ENCODE data around the gene KRI1. TPM values are rescaled to one million over a fixed set of nuclear protein-coding genes. Genes with fewer than 3 reads are reported as not detected.
A peak's percentile ranks its signal among the peaks of the same experiment; 100 is the strongest.

Gene KRI1
- total RNA-seq, 1 donor from 2014 or later = 14.5 TPM

DNA sequence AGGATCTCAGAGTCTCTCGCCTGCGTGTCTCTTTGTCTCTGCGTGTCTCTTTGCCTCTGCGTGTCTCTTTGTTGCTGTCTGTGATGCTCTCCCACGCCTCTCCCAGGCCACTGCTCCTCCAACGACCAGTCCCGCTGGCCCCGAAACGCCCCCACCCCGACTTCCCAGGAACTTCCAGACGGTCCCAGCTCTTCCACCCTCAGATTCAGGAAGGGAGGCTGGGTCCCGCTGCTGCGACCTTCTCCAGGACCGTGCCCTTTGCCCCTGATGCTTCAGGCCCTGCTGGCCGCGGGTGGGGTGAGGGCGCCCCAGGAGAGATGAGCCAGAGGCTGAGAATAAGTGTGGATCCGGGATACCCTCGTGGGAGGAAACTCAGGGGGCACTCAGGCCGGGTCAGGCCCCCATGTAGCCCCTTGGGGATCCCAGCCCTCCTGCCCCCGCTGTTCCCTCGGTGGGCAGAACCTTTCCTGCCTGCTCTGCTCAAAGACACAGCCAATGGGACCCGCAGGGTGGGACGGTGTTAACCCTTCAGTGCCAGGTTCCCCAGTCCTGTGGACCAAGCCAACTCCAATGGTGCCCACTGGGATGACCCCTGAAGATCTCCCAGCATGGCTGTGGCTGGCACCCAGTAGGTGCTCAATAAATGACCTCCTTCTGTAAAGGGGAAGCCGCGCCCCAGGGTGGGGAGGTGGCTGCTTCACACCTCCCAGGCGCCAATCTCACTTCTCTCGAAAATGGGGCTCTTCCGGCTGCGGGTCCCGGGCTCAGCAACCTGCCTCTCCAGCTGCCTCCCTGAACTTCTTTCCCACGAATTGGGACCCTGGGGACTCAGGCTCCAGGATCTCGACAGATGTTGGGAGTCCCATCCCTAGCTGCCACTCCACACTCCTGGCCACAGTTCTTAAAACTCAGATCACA lies 47.1 kb downstream of the KRI1 start:
- no peak for DNase-seq (ENCODE audit: low read depth)

DNA sequence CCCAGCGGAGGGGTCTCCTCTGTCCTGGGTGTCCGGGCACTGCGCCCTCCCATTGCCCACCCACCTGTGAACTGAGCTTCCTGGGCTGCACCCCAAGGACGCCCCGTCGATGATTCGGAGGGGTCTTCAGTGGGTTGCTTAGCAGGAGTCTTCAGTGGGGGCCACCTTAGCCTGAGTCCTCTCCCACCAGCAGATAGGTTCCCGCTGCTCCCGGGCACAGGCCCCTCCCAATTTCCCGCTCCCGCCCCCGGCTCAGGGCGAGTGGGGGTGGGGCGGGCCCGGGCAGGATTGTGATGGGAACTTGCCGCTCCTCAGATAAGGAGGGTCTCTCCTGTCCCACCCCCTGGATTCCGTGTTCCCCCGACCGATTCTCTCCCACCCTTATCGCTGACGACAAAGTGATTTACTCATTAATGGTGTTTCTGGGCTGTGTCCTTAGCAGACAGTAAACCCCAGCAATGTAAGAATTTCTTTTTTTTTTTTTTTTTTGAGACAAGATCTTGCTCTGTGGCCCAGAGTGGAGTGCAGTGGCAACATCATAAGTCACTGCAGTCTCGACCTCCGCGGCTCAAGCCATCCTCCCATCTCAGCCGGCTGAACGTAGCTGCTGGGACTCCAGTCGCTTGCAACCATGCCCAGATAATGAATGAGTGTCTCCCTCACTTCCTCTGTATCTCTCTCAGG lies 47.9 kb downstream of the KRI1 start:
- DNase-seq (ENCODE audit: low read depth) = no peak

DNA sequence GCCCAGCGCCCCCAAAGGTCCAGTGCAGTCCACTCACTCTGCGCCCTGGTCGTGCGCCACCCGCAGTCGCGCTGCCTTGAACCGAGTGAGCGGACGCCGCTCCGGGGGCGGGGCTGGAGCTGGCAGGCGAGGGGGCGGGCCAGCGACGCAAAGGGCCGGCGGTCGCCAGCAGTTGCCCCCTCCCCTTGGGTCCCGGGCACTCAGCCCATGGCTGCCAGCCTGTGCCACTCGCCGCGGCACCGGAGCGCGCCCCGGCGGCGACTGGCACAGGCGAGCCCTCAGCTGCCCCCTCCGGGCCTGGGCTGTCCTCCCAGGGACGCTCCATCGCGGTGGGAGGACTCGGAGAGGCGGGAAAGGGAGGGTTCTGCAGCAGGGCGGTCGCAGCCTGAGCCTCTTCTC lies 48.5 kb downstream of the KRI1 start, which contains the start of gene S1PR5:
Gene S1PR5 (minus strand): TSS at position 87 of the 399 bp plus-strand sequence. CDS start 2,436 bp downstream, outside the sequence.
- DNase-seq (ENCODE audit: low read depth) = no peak

DNA sequence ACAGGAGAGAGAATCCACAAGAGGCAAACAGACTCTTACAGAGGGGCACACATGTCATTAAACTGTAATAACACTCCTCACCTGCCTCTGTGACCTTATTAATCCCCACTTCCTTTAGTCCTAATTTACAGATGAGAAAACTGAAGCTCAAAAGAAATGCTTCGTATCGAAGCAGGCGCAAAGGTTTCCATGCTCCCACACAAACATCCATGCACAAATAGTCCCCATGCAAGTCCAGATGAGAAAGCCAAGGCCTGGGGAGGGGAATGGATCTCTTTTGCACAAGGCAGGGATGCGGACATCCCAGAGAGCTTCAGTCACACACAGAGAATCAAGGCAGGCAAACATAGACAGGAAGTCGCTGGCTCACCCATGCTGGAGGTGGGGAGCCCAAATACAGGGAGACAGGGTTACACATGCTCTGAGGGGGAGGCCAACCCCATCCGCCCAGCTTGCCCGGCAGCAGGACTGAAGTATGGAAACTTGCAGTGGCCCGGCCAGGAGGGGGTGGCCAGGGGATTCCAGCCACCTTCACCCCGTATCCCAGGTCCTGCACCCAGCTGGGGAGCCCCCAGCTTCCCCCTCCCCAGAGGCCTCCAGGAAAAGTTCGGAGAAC lies 49.0 kb downstream of the KRI1 start:
- DNase-seq (ENCODE audit: low read depth) = no peak

DNA sequence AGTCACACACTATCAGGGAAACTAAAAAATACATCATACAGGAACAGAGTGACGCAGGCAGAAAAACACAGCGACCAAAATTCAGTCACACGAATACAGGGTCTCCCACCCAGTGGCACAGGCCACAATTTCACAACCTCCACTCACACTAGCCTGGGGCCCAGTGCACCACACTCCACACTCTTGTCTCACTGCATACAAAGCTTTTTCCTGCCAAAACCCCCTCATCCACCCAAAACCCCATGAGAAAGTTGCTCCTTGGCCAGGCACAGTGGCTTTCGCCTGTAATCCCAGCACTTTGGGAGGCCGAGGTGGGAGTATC lies 49.8 kb downstream of the KRI1 start:
- no peak for DNase-seq (ENCODE audit: low read depth)

DNA sequence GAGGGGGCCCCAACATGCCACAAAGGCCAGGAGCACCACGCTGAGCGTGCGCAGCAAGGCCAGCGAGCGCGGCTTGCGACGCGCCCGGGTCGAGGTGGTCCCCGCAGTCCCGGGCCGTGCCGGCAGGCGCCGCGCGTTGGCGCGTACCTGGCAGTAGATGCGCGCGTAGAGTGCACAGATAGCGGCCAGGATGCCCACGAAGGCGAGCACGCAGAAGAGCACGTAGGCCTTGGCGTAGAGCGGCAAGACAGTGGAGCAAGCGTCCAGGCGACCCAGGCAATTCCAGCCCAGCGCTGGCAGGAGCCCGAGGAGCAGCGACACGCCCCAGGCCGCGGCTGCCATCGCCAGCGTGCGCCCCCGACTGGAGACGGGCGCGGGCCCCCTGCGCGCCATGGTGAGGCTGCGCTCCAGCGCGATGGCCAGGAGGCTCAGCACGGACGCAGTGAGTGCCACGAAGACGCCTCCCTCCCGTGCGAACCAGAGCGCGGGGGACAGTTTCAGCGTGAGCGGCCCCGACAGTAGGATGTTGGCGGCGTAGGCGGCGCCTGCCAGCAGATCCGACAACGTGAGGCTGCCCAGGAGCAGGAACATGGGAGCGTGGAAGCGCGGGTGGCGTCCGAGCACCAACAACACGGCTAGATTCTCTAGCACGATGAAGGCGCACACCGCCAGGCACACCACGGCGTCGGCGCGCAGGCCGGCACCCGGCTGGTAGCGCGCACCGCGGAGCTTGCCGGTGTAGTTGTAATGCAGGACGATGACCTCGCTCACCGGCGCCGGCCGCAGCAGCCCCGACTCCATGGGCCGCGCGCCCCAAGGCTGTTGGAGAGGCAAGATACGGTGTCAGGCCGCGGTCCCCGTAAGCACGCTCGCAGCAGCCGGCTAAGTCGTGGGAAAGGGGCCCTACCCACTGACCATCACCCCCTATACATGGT lies 51.3 kb downstream of the KRI1 start:
- DNase-seq (ENCODE audit: low read depth) = no peak

DNA sequence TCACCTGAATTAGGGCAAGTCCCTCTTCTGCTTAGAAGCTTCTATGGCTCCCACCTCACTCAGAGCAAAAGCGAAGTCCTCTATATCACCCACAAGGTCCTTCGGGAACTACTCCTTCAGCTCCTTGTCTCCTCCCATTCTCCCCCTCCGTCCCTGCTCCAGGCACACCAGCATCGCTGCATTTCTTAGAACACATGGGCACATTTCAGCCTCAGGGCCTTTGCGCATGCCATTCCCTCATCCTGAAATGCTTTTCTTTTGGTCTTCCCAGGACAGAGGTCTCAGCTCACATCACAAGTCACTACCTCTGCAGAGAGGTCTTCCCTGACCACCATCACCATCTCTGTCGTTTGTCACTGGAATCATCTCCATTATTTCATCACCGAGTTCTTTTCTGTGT lies 52.6 kb downstream of the KRI1 start:
- DNase-seq (ENCODE audit: low read depth) = no peak

DNA sequence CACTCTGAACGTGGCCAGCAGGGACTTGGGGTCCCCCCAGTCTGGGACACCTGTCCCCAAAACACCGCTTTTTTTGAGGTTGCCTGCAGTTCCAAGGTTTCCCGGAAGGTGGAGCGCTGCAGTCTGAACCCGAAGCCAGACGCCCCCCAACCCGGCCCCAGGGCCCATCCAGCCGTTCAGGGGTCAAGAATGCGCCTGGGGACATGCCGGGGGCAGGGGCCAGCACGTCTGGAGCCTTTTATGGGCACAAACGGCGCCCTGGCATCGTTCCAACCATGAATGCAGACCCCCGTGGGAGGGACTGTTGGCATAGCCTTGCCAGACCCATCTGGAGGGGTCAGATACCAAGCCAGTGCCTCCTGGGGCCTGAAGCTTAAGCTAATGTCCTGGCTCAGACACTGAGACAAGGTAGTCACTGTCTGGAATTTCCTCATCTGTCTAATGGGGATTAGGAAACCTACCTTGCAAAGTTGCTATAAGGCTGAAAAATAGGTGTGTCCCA lies 55.5 kb downstream of the KRI1 start:
- DNase-seq (ENCODE audit: low read depth) = no peak

DNA sequence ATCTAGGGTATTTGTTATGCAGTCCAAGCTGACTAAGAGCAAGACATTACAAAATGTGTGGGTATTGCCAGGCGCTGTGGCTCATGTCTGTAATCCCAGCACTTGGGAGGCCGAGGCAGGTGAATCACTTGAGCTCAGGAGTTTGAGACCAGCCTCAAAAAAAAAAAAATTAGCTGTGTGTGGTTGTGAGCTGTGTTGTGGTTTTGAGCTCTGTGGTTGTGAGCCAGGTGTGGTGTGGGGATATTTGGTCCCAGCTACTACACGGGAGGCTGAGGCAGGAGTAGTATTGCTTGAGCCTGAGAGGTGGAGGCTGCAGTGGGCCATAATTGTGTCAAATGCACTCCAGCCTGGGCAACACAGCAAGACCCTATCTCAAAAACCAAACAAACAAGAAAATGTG lies 57.1 kb downstream of the KRI1 start:
- DNase-seq (ENCODE audit: low read depth) = no peak

DNA sequence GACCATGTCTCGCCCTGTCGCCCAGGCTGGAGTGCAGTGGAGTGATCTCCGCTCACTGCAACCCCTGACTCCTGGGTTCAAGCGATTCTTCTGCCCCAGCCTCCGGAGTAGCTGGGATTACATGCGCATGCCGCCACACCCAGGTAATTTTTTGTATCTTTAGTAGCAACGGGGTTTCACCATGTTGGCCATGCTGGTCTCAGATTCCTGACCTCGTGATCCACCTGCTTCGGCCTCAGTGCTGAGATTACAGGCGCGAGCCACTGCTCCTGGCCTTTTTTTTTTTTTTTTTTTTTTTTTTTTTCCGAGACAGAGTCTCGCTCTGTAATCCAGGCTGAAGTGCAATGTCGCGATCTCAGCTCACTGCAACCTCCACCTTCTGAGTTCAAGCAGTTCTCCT lies 57.8 kb downstream of the KRI1 start:
- no peak for DNase-seq (ENCODE audit: low read depth)

DNA sequence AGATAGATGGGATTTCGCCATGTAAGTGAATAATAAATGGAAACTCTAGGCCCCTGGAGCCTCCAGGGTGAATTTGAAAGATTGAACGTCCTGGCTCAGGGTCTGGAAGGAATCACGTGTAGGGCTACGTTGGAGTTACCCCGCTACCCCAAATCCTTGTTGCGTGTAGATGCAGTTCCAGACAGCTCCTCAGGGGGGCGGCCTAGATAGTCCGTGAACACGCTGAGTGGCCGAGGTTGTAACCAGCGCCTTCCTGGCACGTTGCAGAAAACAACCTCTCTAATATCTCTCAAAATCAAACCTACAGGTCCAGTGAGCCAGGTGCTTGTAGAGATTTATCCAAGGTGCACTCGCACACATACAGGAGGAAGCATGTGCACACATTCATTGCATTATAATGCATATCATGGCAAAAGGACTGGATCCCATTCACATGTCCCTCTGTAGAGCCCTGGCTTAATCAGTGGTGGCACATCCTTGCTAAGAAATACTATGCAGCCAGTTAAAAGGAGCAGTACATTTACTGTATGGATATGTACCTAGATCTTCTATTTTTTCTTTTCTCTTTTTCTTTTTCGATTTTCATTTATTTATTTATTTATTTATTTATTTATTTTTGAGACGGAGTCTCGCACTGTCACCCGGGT lies 60.1 kb downstream of the KRI1 start:
- peak; percentile 42 for DNase-seq (ENCODE audit: low read depth)

Other genes starting within 250 kb of the KRI1 start
- 22.2 and 47.1 TPM in 2 replicates for gene FDX2, start 250.0 kb downstream of the KRI1 start, total RNA-seq
- 8.0 and 33.1 TPM in 2 replicates for gene RAVER1, start 232.5 kb downstream of the KRI1 start, total RNA-seq
- 2.8 and 7.6 TPM in 2 replicates for gene ICAM3, start 226.4 kb downstream of the KRI1 start, total RNA-seq
- 66.7 and 74.2 TPM in 2 replicates for gene TYK2, start 185.4 kb downstream of the KRI1 start, total RNA-seq
- 187 and 245 TPM in 2 replicates for gene CDC37, start 162.5 kb downstream of the KRI1 start, total RNA-seq
- 1.0 and 8.7 TPM in 2 replicates for gene PDE4A, start 145.5 kb downstream of the KRI1 start, total RNA-seq
- 64.4 and 75.4 TPM in 2 replicates for gene KEAP1, start 62.7 kb downstream of the KRI1 start, total RNA-seq
- gene S1PR5, start 48.6 kb downstream of the KRI1 start, total RNA-seq = not detected in 2 replicates
- 15.6 and 16.3 TPM in 2 replicates for gene ATG4D, start 22.1 kb downstream of the KRI1 start, total RNA-seq
- gene CDKN2D, start 3.0 kb upstream of the KRI1 start, total RNA-seq = 3.5 and 6.1 TPM in 2 replicates
- 2.0 and 70.5 TPM in 2 replicates for gene AP1M2, start 21.3 kb upstream of the KRI1 start, total RNA-seq
- 46.0 and 48.5 TPM in 2 replicates for gene SLC44A2, start 59.5 kb upstream of the KRI1 start, total RNA-seq
- 79.4 and 134 TPM in 2 replicates for gene ILF3, start 88.3 kb upstream of the KRI1 start, total RNA-seq
- 16.0 and 24.4 TPM in 2 replicates for gene QTRT1, start 135.4 kb upstream of the KRI1 start, total RNA-seq
- gene DNM2, start 152.1 kb upstream of the KRI1 start, total RNA-seq = 116 and 347 TPM in 2 replicates

All from renal cortical epithelial cell (primary cell).